C1 segment of cervical spinal cord (tissue), 14 donors: ENCODE data around the gene PLAC8L1.

Experiments
- DNase-seq, 14 donors: peaks; one replicate each; lab custom pipeline; 2025; lab: John Stamatoyannopoulos, UW

Gene PLAC8L1

DNA sequence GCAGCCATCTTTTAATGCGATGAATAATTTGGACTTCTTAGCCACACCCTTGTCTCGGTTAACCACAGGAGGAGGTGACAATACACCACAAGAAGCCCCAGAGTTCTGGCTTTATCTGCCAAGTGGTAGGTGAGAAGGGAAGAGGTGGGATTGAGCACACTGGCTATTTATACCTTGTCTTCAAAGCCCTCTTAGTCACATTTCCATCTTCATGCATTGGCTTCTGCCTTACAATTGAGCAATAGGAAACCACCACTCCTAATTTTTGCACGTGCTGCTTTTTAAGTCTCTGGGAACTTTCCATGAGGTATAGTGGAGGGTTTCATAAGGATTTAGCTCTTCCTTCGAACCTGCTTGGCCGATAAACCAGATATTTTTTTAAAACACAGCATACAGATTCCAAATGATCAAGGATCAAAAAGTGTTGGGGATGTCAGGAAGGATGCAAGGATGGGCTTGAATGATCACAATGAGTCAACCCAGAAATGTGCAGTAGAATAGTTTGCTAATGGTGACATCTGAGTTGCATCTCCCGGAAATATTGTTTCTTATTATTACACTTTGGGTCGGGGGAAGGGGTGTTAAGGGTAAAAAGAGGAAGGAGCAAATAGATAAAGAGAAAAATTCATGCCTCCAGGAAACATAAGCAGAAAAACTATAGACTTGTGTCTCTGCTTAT is 25.5 kb downstream of the PLAC8L1 start:
- no peak for DNase-seq

DNA sequence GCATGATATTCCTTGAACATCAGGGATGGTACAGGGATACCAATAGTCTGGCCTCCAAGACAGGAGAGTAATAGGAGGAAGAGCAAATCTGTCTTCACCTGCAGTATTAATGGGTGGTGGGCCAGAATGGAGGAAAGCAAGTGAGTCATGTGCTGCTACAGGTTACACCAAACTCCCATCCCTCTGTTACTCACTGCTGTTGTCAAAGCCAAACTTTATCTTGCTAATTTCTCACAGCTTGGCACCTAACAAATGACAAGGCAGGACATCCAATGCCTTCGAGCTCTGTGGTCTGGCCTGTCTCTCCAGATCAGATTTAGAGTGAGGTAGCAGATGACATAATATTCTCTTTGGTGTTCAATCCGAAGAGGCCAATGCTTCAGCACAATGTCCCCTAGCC is 26.8 kb downstream of the PLAC8L1 start:
- no peak for DNase-seq

DNA sequence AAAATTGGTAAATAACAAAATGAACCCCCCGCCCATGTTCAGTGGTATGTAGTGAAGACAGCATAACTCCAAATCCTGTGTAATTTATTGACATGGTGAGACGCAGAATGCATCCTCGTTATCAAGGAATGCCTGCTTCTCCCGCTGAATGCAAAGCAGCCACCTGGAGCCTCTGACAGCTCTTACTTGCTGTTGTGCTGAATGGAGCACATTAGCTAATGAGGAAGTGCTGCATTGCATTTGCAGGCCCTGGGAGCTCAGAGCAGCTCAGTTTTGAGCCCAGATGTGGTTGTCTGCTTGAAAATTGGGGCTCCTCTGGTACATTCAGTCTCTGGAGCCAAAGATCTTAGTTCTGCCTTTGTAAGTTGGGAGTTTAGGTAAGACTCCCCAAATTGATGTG is 28.9 kb downstream of the PLAC8L1 start:
- DNase-seq = no peak

DNA sequence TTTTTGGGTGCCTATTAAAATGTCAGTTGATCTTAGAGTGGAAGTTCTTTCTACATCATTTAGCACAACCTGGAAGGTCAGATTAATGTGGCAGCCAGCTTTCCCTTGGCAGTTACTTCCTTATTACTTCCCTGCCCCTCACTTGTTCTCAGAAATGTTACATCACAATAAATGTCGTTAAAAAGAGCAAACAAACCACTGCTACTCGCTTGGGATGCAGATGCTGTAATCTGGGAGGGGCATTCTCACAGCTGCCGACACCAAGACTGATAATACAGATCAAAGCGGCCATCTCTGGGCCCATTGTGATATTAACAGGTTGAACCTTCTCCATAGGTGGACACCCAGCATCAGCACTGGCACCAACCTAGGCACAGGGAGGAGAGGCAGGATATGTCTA is 29.3 kb downstream of the PLAC8L1 start:
- no peak for DNase-seq

DNA sequence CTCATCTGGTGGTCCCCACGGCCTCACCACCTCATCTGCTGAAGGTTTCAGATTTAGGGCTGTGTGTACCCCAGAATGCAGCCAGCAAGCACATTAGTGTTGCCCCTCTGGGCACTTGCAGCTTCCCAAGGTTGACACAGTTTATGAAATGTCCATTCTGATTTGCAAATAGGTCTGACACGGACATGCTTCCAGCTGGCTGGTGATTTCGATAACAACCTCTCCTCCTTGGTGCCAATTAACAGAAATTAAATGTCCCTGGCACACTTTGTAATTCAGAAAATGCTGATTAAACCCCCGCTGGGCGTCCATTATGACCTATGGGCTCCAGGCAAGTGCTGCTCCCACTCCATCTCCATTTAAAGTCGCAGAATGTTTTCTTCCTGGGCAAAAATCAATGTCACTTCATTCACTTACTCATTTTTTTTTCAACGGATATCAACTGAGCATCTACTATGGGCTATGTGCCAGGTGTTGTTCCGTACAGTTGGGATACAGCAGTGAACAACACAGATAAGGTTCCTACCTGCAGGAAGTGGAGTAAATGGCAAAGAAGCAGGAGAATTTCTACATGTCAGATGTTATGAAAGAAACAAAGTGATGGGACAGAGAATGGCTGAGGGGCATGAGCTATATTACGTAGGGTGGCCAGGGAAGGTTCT is 32.0 kb downstream of the PLAC8L1 start:
- no peak for DNase-seq

DNA sequence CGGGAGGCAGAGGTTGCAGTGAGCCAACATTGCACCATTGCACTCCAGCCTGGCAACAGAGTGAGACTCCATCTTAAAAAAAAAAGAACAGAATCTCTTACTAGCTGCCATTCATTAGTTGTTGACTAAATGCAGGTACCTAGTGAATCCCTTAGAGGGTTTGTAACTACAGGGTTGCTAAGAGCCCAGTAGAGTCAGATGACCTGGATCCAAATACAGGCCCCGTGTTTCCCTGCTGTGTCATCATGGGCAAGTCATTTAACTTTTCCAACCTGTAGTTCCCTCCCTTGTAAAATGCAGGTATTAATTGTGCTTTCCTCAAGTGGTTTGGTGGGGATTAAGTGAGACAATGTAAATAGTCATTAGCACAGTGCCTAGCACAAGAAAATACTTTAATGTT is 32.8 kb downstream of the PLAC8L1 start:
- no peak for DNase-seq

DNA sequence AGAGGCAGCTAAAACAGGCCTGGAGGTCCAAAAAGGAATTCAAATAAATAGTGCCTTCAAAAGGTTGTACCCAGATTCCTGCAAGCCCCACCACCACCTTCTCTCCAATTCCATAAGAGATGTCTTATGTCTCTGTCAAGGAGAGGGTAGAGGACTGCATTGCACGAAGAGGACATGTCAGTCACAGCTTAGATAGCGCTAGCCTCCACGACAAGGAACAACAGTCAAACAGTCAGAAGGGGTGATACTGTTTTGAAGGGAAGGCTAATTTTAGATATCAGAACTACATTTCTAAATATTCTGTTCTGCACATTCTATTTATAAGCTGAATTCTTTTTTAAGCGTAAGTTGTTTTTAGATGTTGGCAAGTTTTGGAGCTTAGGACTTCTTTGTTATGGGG is 34.2 kb downstream of the PLAC8L1 start:
- no peak for DNase-seq

DNA sequence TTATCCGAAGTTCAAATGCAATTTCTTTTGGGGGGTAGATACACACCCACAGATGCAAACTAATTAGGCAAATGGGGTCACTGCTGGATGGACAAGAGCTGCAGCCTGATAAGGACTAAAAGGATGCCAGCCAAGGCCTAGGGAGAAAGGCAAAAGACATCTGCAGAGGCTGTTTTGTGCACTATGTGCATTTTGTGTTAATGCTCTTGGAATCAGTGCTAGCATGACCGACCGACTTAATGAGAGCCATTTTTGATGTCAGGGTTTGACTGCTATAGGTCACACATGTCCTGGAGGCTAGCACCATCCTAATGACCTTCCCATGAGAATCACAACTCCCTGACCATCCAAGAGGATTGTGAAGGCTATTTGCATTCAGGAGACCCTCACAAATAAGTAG is 34.6 kb downstream of the PLAC8L1 start:
- DNase-seq = no peak

DNA sequence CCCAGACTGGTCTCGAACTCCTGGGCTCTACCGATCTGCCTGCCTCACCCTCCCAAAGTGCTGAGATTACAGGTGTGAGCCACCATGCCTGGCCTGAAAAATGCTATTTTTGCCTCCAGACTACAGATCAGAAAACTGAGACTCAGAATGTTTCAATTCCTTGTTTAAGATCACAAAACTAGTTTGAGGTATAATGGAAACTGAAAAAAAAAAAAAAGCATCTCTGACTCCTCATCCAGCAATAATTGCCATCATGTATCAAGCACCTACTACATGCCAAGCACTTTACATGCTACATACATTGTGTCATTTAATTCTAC is 35.6 kb downstream of the PLAC8L1 start:
- no peak for DNase-seq

DNA sequence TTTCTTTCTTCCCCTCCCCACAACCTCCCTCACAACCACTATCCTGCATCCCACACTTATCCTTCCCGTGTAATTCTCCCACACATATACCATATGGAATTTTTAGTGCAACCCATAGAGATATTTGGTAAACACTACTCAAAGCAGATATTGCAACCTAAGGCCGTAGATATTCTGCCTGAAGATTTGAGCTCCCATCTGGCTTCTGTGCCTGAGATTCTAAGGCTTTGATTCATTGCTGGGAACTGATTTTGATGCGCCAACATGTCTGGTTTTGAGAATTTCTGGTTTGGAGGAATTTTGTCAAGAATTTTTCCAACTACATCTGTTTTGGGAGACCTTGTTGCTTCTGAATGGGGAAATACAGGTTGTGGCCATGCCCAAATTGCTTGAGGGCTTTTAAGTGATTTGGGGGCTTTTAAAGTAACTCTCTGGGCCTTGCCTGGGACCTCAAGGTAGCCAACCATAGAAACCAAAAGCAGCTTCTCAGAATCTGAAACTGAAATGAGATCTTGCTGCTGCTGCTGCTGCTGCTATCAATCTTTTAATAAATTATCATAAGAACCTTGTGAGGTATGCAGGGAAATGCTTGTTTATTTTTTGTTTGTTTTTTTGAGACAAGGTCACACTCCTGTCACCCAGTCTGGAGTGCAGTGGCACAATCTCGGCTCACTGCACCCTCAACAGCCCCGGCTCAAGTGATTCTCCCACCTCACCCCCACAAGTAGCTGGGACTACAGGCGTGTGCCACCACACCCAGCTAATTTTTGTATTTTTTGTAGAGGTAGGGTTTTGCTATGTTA is 36.2 kb downstream of the PLAC8L1 start:
- DNase-seq = no peak

DNA sequence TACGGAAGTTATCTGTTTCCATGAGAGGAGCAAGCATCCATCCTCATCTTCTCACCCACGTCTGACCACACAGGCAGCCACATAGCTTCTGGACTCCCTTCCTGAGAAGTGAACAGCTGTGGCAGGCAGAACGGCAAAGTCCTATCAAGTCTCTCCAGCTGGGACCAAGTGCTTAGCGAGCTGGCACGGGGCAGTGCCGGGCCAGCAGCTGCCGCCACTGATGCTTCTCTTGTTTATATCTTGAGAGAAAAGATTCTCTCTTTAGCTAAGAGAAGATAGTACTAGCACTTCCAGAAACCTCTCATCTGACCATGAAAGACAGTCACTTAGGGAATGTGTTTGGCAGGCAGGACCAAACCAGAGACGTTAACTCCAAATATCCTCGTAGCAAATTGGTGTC is 37.2 kb downstream of the PLAC8L1 start:
- DNase-seq = no peak

DNA sequence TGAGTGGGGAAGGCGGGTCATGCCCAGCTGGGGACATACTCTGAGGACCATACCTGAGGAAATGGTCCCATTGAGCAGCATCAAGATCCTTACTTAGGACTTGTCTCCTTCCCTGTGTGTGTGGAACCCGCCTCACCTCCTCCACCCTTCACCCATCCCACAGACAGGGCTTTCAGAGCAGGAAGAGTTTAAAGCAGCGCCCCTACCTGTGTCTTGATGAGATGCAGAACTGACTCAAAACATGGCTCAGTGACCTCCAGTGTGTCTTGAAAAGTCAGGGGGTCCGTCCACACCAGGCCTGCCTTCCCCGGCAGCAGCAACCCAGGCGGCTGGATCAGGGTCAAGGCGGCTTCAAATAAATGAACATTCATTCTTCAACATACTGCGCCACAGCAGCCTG is 38.4 kb downstream of the PLAC8L1 start:
- DNase-seq = no peak

DNA sequence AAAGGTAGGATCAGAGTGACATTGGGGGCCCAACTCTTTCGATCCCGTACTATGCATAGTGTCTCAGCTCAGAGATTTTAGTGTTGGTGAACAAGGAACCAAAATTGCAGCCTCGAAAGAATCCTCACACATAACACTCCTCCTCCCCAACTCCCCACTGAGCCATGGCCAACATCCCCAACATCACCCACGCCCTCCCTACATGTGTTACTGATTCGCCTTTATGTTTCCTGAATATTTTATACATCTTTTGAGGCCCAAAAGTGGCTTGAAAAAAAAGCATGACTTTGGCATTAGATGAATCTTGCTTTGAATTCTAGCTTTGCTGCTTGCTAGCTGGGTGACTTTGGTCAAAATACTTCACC is 45.2 kb downstream of the PLAC8L1 start:
- DNase-seq = no peak

DNA sequence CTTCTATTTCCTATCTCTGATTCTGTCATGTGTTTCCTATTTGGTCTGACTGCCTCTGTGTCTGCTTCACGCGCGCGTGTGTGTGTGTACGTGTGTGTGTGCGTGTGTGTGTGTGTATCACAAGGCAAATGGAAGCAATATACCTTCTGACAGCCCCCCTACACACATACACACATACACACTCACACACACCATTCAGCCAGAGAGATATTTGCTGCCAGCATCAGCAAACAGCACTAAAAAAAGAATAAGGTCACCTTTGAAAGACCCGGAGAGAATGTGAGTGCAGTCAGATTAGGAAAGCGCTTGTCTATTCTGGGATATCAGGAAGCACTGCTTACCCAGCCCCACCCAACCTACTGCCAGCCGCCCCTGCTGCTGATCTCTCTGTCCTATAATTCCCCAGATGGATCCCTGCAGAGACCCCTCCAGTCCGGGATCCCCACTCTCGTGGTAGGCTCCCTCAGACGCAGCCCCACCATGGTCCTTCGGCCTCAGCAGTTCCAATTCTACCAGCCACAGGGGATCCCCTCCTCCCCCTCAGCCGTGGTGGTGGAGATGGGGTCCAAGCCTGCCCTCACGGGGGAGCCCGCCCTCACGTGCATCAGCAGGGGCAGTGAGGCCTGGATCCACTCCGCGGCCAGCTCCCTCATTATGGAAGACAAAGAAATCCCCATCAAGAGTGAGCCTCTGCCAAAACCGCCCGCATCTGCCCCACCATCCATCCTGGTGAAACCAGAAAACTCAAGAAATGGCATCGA is 45.7 kb downstream of the PLAC8L1 start:
- DNase-seq = no peak

DNA sequence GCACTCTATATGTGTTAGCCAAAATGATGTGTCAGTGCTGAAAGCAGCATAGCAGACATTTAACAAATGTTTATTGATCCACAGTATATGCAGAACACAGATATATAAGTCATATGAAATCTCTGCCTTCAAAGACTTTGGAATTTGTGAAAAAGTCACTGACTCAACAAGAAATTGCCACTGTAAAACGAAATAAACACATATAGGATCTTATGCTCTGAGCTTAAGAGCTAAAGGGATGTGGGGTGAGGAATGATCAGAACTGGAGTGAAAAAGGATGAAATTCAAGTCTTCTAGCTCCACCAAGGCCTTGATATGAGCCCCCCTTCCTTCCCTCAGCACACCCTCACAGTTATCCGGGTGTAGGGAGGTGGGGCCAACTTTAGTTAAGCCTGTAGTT is 49.9 kb downstream of the PLAC8L1 start:
- no peak for DNase-seq

DNA sequence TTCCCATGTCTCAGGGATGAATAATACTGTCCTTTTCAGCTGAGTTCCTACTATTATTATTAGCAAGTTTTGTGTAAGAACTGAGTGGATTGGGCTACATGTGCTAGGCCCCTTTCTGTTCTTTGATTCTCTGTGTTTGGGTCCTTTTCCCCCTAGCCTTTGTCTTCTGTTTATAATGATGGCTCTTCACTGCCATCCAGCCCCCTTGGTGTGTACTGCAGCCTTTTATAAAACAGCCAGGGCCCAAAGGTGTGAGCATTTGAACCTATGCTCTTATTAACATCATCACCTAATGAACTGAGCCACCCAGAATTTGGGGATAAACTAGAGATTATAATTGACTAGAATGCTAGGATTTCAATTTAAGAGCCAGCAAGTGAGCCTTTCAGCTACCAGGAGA is 52.6 kb downstream of the PLAC8L1 start:
- DNase-seq = no peak

DNA sequence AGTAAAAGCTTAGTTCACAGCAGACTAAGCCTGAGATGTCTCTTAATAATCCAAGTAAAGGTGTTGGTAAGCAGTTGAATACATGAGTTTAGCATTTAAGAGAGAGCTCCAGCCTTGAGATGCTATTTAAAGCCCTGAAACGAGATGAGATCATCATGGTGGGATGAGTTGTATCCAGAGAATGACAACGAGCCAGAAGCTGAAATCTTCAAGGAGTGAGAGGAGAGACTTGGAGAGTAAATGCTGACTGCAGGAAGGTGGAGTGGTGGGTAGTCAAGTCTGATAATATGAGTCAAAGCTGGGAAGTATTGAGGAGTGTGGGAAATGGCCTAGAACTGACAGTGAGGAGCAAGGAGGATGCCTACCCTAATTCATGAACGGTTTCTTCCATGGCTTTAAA is 53.7 kb downstream of the PLAC8L1 start:
- DNase-seq = no peak

DNA sequence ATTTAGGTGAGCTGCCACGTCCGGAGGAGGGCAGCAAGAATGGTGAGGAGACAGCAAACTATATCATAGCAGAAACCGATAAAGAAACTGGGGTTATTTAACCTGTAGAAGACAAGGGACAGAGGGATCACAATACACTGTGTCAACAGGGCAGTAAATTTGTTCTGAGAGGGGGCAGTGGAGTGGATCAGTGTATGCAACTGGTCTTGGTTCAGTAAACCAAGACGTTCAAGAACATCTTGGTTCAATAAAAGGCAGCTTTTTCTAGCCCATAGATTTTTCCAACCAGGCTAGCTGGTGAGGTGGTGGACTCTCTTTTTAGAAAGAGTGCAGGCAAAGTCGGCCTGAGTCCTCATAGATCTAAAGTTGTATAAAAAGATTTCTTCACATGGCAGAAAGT is 55.3 kb downstream of the PLAC8L1 start:
- no peak for DNase-seq

DNA sequence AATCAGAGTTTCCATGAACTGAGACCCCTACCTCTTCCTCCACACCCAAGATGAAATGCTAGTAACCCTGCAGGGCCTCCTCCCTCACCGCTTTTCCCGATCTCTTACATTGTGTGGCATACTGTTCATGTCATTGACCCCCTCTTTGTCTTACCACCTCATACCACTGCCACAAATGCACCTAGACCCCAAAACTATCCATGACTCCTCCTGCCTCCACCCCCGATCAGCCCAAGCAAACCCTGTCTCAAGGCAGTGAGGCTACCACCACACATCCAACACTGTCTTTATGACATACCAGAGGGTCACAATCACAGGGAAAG is 55.7 kb downstream of the PLAC8L1 start:
- DNase-seq = no peak

DNA sequence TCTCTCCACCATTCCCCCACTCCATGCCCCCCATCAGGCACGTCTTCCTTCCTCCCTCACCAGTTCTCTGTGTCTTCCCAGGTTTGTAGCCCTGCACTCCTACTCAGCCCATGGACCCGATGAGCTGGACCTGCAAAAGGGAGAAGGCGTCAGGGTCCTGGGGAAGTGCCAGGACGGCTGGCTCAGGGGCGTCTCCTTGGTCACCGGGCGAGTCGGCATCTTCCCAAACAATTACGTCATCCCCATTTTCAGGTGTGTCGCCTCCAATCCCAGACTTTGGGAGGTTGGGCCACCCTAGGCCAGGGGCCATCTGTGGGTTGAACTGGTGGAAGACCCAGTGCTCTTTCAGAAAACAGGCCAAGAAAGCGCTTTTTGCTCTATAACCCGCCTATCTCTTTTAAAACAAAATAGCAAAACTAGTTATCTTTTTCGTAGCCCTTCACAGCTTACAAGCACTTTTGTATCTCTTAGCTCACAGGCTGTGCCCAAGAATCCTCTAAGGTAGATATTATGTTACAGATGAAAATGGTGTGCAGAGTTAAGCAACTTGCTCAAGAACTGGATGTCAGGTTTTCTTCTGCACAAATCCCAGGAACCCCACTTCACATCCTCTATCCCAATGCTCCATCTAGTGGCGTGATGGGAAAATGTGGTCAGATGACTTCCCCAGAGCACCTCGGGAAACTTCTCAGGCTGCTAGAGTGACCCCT is 56.2 kb downstream of the PLAC8L1 start:
- DNase-seq = peak in 6 of 14 donors; percentile 3 to 17 (median 8)

DNA sequence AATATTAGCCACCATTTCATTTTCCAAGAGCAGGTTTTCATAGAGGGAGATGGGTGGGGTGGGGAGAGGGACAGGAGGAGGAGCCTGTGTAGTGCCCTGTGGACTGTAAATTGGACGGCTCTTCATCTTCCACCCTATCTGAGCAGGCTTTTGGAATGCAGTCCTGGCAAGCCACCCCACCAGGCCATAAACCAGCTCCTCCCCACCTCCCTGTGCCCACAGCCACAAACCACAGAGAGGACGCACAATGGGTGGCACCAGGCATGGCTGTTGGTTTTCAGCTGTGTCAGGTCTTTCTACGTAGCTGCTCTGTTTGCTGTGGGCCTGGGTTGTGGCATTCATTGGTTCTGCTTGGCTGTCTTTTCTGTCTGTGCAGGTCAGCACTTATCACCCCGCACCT is 58.0 kb downstream of the PLAC8L1 start:
- no peak for DNase-seq

DNA sequence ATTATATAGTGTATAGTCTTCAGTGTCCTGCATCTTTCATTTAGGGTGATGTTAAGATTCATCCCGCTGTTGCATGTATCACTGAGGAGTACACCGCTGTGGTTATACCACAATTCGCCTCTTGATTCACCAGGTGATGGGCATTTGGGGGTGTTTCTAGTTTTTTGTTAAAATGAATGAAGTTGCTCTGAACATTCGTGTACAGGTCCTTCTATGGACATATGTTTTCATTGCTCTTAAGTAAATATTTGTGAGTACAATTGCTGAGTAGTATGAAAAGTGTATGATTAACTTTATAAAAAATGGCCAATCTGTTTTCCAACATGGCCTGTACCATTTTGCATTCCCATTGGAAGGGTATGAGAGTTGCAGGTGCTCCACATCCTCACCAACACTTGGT is 61.7 kb downstream of the PLAC8L1 start:
- no peak for DNase-seq
